Measurements from ENCODE around the gene NRG2. TPM values are rescaled to one million over a fixed set of nuclear protein-coding genes. Genes with fewer than 3 reads are reported as not detected.

Gene NRG2
- total RNA-seq, 1 experiment from 2014 or later: not detected

DNA sequence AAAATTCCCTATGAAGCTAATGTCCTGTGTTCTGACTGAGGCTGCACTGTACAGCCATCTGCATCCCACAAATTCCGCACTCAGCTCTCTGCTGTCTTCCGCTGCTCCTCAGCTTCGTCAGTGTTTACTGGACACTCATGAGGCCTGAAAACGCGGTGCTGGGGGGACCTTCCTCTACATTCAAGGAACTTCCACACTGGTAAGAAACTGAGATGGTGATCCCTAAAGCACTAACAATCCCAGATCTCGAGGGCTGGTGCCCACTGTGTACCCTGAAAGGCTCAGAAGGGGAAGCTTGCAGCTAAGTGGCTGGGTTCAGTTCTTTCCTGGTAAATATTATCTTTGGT is 117.9 kb downstream of the NRG2 start:
- TF ChIP-seq EZH2 (IDR thresholded peaks at IDR 0.05; ENCODE audit: borderline replicate concordance, low read depth, low read length, poor library complexity, severe bottlenecking): no peak
- TF ChIP-seq, protein P1, sequence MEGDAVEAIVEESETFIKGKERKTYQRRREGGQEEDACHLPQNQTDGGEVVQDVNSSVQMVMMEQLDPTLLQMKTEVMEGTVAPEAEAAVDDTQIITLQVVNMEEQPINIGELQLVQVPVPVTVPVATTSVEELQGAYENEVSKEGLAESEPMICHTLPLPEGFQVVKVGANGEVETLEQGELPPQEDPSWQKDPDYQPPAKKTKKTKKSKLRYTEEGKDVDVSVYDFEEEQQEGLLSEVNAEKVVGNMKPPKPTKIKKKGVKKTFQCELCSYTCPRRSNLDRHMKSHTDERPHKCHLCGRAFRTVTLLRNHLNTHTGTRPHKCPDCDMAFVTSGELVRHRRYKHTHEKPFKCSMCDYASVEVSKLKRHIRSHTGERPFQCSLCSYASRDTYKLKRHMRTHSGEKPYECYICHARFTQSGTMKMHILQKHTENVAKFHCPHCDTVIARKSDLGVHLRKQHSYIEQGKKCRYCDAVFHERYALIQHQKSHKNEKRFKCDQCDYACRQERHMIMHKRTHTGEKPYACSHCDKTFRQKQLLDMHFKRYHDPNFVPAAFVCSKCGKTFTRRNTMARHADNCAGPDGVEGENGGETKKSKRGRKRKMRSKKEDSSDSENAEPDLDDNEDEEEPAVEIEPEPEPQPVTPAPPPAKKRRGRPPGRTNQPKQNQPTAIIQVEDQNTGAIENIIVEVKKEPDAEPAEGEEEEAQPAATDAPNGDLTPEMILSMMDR (conservative IDR thresholded peaks at IDR 0.05; ENCODE audit: low read depth, low read length): no peak
- H3K9me3 ChIP-seq (ENCODE audit: low read depth, low read length, poor library complexity, severe bottlenecking): no peaks in the 10 kb centered on the region
- CTCF ChIA-PET: no interaction called here
- POLR2A ChIA-PET (ENCODE audit: low non-redundant PET): no interaction called here
- H3K4me1 ChIP-seq (ENCODE audit: insufficient read depth, low read length, poor library complexity, severe bottlenecking): no peaks in the 10 kb centered on the region
- H3K36me3 ChIP-seq (ENCODE audit: insufficient read depth, low read length, poor library complexity, severe bottlenecking): no peaks in the 10 kb centered on the region
- BruUV-seq (replicated peaks): no TSS peak
- intact Hi-C loops (cut with micrococcal nuclease; ENCODE audit: unreplicated experiment): no loop called here
- DNase-seq (ENCODE audit: low spot score): no peak
- no peak overlapping the region for H3K27ac ChIP-seq (ENCODE audit: low read depth, low read length, poor library complexity, severe bottlenecking)
- H3K27me3 ChIP-seq (replicated peaks; ENCODE audit: insufficient read depth, low read depth, low read length, poor library complexity): peaks cover 30% of the 10 kb centered on the region
- H3K4me3 ChIP-seq (ENCODE audit: low read depth, low read length, poor library complexity, severe bottlenecking): no peak overlapping the region

DNA sequence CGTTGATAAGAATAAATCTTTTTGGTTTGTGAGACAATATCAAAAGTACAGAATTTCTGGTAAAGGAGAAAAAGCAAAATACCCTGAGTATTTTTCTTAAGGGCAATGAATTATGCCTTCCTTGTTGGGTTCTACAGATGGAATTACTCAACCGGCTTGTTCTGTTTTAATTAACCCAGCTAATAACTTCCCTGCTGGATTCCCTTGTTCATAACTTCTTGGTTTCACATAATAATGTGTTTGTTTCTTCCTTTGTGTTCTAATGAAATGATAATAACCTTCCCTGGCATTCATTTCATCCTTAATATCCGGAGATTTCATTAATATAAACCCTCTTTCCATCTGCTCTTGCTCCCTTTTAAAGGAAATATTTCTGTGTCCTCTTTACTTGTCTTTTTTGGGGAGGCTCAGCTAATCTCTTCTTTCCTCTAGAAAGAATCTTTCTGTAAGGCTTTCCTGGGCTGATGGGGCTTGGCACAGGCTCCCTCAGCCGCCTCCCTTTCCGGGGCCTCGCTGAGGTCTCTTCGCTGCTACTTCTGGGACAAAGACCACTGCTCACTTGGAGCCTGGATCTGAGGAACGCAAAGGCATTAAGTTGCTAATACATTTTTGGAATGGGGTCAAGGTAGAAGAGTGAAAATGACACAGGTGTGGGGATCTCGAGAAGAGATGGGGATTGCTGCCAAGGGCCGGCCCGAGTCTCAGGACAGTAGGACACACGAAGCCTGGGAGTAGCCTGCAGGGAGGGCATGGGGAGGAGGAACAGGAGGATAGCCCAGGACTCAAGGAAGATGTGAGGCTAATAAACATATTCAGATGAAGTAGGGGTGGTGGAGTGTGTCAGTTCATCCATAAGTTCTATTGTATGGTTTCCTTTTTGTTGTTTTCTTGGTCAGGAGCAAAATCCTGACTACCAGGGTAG is 118.5 kb downstream of the NRG2 start:
- no peaks in the 10 kb centered on the region for H3K4me1 ChIP-seq (ENCODE audit: insufficient read depth, low read length, poor library complexity, severe bottlenecking)
- intact Hi-C loops (cut with micrococcal nuclease; ENCODE audit: unreplicated experiment): no loop called here
- no peaks in the 10 kb centered on the region for H3K9me3 ChIP-seq (ENCODE audit: low read depth, low read length, poor library complexity, severe bottlenecking)
- DNase-seq (ENCODE audit: low spot score): no peak
- ChIA-PET CTCF (no interaction called here), POLR2A (ENCODE audit: low non-redundant PET) (no interaction called here)
- H3K27ac ChIP-seq (ENCODE audit: low read depth, low read length, poor library complexity, severe bottlenecking): no peak overlapping the region
- TF ChIP-seq EZH2 (IDR thresholded peaks at IDR 0.05; ENCODE audit: borderline replicate concordance, low read depth, low read length, poor library complexity, severe bottlenecking): no peak
- TF ChIP-seq, protein P1 (conservative IDR thresholded peaks at IDR 0.05; ENCODE audit: low read depth, low read length): no peak
- H3K36me3 ChIP-seq (ENCODE audit: insufficient read depth, low read length, poor library complexity, severe bottlenecking): no peaks in the 10 kb centered on the region
- no peak overlapping the region for H3K4me3 ChIP-seq (ENCODE audit: low read depth, low read length, poor library complexity, severe bottlenecking)
- no TSS peak for BruUV-seq (replicated peaks)
- peaks cover 30% of the 10 kb centered on the region for H3K27me3 ChIP-seq (replicated peaks; ENCODE audit: insufficient read depth, low read depth, low read length, poor library complexity)

DNA sequence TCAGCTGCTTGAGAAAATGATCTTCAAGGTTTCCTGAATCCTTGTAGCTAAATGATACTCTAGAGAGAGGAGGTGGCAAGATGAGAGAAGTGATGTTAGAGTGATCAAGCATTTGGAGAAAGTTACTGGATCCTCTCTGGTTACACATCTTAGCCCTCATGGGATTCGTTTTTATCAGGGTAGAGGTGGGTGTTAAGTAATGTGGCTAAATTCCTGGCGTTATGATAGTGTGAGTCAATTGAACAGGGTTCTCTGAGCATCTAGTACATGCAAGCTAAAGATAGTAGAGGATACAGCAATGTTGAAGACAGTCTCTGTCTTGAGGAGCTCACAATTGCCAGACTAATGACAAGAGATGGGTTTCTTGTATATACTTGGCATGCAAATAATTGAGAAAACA is 123.8 kb downstream of the NRG2 start:
- H3K36me3 ChIP-seq (ENCODE audit: insufficient read depth, low read length, poor library complexity, severe bottlenecking): no peaks in the 10 kb centered on the region
- no peaks in the 10 kb centered on the region for H3K4me1 ChIP-seq (ENCODE audit: insufficient read depth, low read length, poor library complexity, severe bottlenecking)
- ChIA-PET POLR2A (ENCODE audit: low non-redundant PET) (no interaction called here), CTCF (no interaction called here)
- no peak for TF ChIP-seq EZH2 (IDR thresholded peaks at IDR 0.05; ENCODE audit: borderline replicate concordance, low read depth, low read length, poor library complexity, severe bottlenecking)
- TF ChIP-seq, protein P1 (conservative IDR thresholded peaks at IDR 0.05; ENCODE audit: low read depth, low read length): no peak
- intact Hi-C loops (cut with micrococcal nuclease; ENCODE audit: unreplicated experiment): no loop called here
- BruUV-seq (replicated peaks): no TSS peak
- no peak for DNase-seq (ENCODE audit: low spot score)
- no peak overlapping the region for H3K27ac ChIP-seq (ENCODE audit: low read depth, low read length, poor library complexity, severe bottlenecking)
- H3K9me3 ChIP-seq (ENCODE audit: low read depth, low read length, poor library complexity, severe bottlenecking): no peaks in the 10 kb centered on the region
- no peak overlapping the region for H3K4me3 ChIP-seq (ENCODE audit: low read depth, low read length, poor library complexity, severe bottlenecking)
- H3K27me3 ChIP-seq (replicated peaks; ENCODE audit: insufficient read depth, low read depth, low read length, poor library complexity): peaks cover 61% of the 10 kb centered on the region
